IMR-90 (cell line): Measurements from ENCODE around the gene STOML2. TPM values are rescaled to one million over a fixed set of nuclear protein-coding genes. Genes with fewer than 3 reads are reported as not detected.

ENCODE experiments used
- ATAC-seq: fragments of 200-7000 bp; cut with Tn5 transposase; 2 replicates; pipeline ENCODE4 v1.9.1; 2020; ENCODE audit warnings: low read depth, mild to moderate bottlenecking, moderate library complexity
- BruUV-seq: library from RNA; stranded (reverse); fragments of 400-500 nt; replicated peaks from 2 replicates; lab custom pipeline; 2021; lab: Mats Ljungman, UMichigan
- CTCF ChIA-PET: fragments of 300-600 bp; formaldehyde crosslinking; extraction: SDS; loops from one replicate; lab custom pipeline; 2021; ENCODE audit warnings: antibody characterized with exemption; lab: Yijun Ruan, JAX
- POLR2A ChIA-PET: fragments of 300-600 bp; sonication (Branson Sonifier 250); formaldehyde crosslinking; loops from one replicate; lab custom pipeline; 2022; ENCODE audit warnings: antibody characterized with exemption; ENCODE audit not compliant: unreplicated experiment; lab: Charles Lee
- DNase-seq: peaks from one replicate; pipeline ENCODE4 v3.0.0; 2013
- H2AFZ ChIP-seq: replicated peaks from 2 replicates; pipeline ENCODE3; 2013; ENCODE audit warnings: low read length, mild to moderate bottlenecking; ENCODE audit not compliant: poor library complexity
- H2AK5ac ChIP-seq: 2 replicates; pipeline ENCODE4 v1.6.1; 2013; ENCODE audit warnings: low read depth, low read length, inconsistent platforms
- H2AK9ac ChIP-seq: replicated peaks from 2 replicates; pipeline ENCODE3; 2013; ENCODE audit warnings: mild to moderate bottlenecking, low read depth, low read length, moderate library complexity; ENCODE audit not compliant: poor library complexity
- H2BK120ac ChIP-seq: 2 replicates; pipeline ENCODE4 v1.6.1; 2013; ENCODE audit warnings: low read depth, low read length, inconsistent platforms
- H2BK15ac ChIP-seq: 3 replicates; pipeline ENCODE4 v1.6.1; 2013; ENCODE audit warnings: low read depth, low read length, inconsistent platforms
- H2BK20ac ChIP-seq: 2 replicates; pipeline ENCODE4 v1.6.1; 2013; ENCODE audit warnings: low read depth, mild to moderate bottlenecking, inconsistent platforms, low read length, moderate library complexity
- H2BK5ac ChIP-seq: 2 replicates; pipeline ENCODE4 v1.6.1; 2013; ENCODE audit warnings: mild to moderate bottlenecking, low read depth, low read length, inconsistent platforms; ENCODE audit not compliant: poor library complexity, severe bottlenecking
- H3K14ac ChIP-seq: replicated peaks from 2 replicates; pipeline ENCODE4 v1.6.1; 2013; ENCODE audit warnings: low read depth, low read length, inconsistent platforms
- H3K18ac ChIP-seq: 2 replicates; pipeline ENCODE4 v1.6.1; 2013; ENCODE audit warnings: low read depth, low read length, control low read depth
- H3K23ac ChIP-seq: 2 replicates; pipeline ENCODE4 v1.6.1; 2013; ENCODE audit warnings: low read depth, low read length, inconsistent platforms
- H3K27ac ChIP-seq: 2 replicates; pipeline ENCODE4 v1.5.1; 2013; ENCODE audit warnings: mild to moderate bottlenecking, control low read depth, low read length; ENCODE audit not compliant: insufficient read depth
- H3K27me3 ChIP-seq: 2 replicates; pipeline ENCODE4 v1.6.1; 2013; ENCODE audit warnings: low read length; ENCODE audit not compliant: control insufficient read depth, insufficient read depth
- H3K36me3 ChIP-seq: 2 replicates; pipeline ENCODE4 v1.6.1; 2013; ENCODE audit warnings: low read length, mixed read lengths; ENCODE audit not compliant: control insufficient read depth, insufficient read depth
- H3K4ac ChIP-seq: 2 replicates; pipeline ENCODE4 v1.6.1; 2013; ENCODE audit warnings: low read depth, low read length, inconsistent platforms
- H3K4me1 ChIP-seq: 2 replicates; pipeline ENCODE4 v1.6.1; 2013; ENCODE audit warnings: low read length, mixed read lengths; ENCODE audit not compliant: control insufficient read depth, insufficient read depth
- H3K4me2 ChIP-seq: 2 replicates; pipeline ENCODE4 v1.6.1; 2013; ENCODE audit warnings: low read depth, mild to moderate bottlenecking, control low read depth, low read length, moderate library complexity
- H3K4me3 ChIP-seq: 2 replicates; pipeline ENCODE4 v1.5.1; 2013; ENCODE audit warnings: low read depth, mild to moderate bottlenecking, control low read depth, low read length, moderate library complexity; ENCODE audit not compliant: insufficient read depth
- H3K56ac ChIP-seq: 2 replicates; pipeline ENCODE4 v1.6.1; 2013; ENCODE audit warnings: low read length, inconsistent platforms; ENCODE audit not compliant: insufficient read depth; ENCODE audit errors: extremely low read depth
- H3K79me1 ChIP-seq, 2 experiments: 2 replicates each; pipeline ENCODE4 v1.6.1; 2013; ENCODE audit warnings: low read length in 2 of 2, inconsistent platforms in 1 of 2, low read depth in 1 of 2
- H3K9ac ChIP-seq: 2 replicates; pipeline ENCODE4 v1.6.1; 2013; ENCODE audit warnings: low read depth, low read length, control low read depth
- H3K9me1 ChIP-seq: 2 replicates; pipeline ENCODE4 v1.6.1; 2013; ENCODE audit warnings: low read length, inconsistent platforms; ENCODE audit not compliant: insufficient read depth
- H3K9me3 ChIP-seq: 2 replicates; pipeline ENCODE4 v1.6.1; 2013; ENCODE audit warnings: low read length; ENCODE audit not compliant: control insufficient read depth, insufficient read depth
- H4K20me1 ChIP-seq: 2 replicates; pipeline ENCODE4 v1.6.1; 2013; ENCODE audit warnings: low read length, inconsistent platforms; ENCODE audit not compliant: insufficient read depth
- H4K5ac ChIP-seq: 2 replicates; pipeline ENCODE4 v1.6.1; 2013; ENCODE audit warnings: mild to moderate bottlenecking, low read depth, low read length, control low read depth
- H4K8ac ChIP-seq, 2 experiments: 2 replicates each; pipeline ENCODE4 v1.6.1; 2013; ENCODE audit warnings: low read depth in 2 of 2, low read length in 2 of 2, control low read depth in 1 of 2, inconsistent platforms in 1 of 2
- H4K91ac ChIP-seq: 2 replicates; pipeline ENCODE4 v1.6.1; 2013; ENCODE audit warnings: low read depth, low read length, inconsistent platforms; ENCODE audit not compliant: insufficient read depth
- FOS ChIP-seq: fragments of 150-350 bp; IDR thresholded peaks from 2 replicates; pipeline ENCODE4 v1.6.1; 2016; ENCODE audit warnings: low read depth, low read length
- MAFK ChIP-seq: IDR thresholded peaks from 2 replicates; pipeline ENCODE4 v1.6.1; 2012; ENCODE audit warnings: low read depth, low read length, improper control_type of control experiment
- RFX5 ChIP-seq: IDR thresholded peaks from 2 replicates; pipeline ENCODE4 v1.8.0; 2012; ENCODE audit warnings: low read depth, mild to moderate bottlenecking, low read length, moderate library complexity
- WGBS, 2 experiments: methylation state at CpG; one replicate each; pipeline versions ENCODE4 v1.1.5 to v1.1.7; 2013; ENCODE audit warnings: missing lambda C conversion rate in 2 of 2; ENCODE audit not compliant: insufficient read length in 1 of 2; ENCODE audit errors: extremely low coverage in 2 of 2; 5-methylcytosine and 5-hydroxymethylcytosine counted together
- dilution Hi-C: fragments of 300-500 bp; cut with HindIII; formaldehyde crosslinking; loops from one replicate; pipeline ENCODE4 v1.14.3; 2018; ENCODE audit warnings: low sequenced_read_pairs; ENCODE audit not compliant: unreplicated experiment
- in situ Hi-C: fragments of 300-500 bp; cut with MboI; formaldehyde crosslinking; loops from 3 replicates; pipeline ENCODE4 v1.14.3; 2019; ENCODE audit warnings: low sequenced_read_pairs, inconsistent platforms, mixed read lengths
- intact Hi-C: fragments of 100-400 bp; cut with micrococcal nuclease; formaldehyde crosslinking; loops from 2 replicates; pipeline ENCODE4 v1.10.0; 2022
- polyA plus RNA-seq, 3 experiments: library from polyadenylated mRNA; depleted of rRNA; stranded (reverse); fragments of >200 nt; gene quantifications; 2 replicates each; pipeline ENCODE4 v1.2.3, GENCODE V29; 2012; ENCODE audit warnings: low replicate concordance in 1 of 3
- total RNA-seq: library from RNA; depleted of rRNA; stranded (reverse); fragments of >200 nt; gene quantifications from 2 replicates; pipeline ENCODE4 v1.2.3, GENCODE V29; 2012

The STOML2 gene
- total and polyA plus RNA-seq, 2 of the 4 experiments (the other 2 are of a cell fraction), result 177 to 250 TPM

DNA sequence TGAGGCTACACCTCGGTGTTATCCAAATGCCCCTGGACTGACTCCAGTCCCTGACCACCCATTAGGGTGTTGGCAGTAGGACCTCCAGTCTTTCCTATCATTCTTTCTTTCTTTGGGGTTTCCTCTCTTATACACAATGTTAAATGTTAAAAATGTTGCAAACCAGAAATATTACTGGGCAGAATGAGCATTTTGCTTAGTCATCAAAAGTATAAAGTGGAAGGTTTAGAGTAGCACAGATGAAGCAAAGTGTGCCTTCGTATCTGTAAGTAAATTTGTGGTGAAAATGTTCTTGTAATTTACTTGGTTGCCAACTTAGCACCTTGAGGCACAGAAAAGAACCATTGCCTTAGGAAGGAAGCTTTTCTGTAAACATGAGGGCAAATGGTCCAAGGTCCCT lies 37.2 kb upstream of the STOML2 start:
- H4K91ac ChIP-seq, result no peak overlapping the region
- no peak overlapping the region for H2BK20ac ChIP-seq
- CTCF ChIA-PET, result no interaction called here
- no peak overlapping the region for H3K23ac ChIP-seq
- H3K56ac ChIP-seq, result no peak overlapping the region
- no peak overlapping the region for H4K8ac ChIP-seq
- no CpG with 5 or more reads among the region's 2 CpGs for WGBS, 2 experiments
- peaks cover 17% of the 10 kb centered on the region for H3K9me3 ChIP-seq
- H3K36me3 ChIP-seq, result no peaks in the 10 kb centered on the region
- no peak overlapping the region for H2BK5ac ChIP-seq
- intact Hi-C loops (no loop called here), in situ Hi-C loops (no loop called here), dilution Hi-C loops (no loop called here)
- no peaks in the 10 kb centered on the region for H3K9me1 ChIP-seq
- H3K4me2 ChIP-seq, result no peak overlapping the region
- no peak overlapping the region for H3K14ac ChIP-seq
- no peak overlapping the region for H3K27ac ChIP-seq
- H3K79me1 ChIP-seq, result no peaks in the 10 kb centered on the region
- H4K5ac ChIP-seq, result no peak overlapping the region
- no peaks in the 10 kb centered on the region for H3K4me1 ChIP-seq
- H3K9ac ChIP-seq, result no peak overlapping the region
- H2AK5ac ChIP-seq, result no peak overlapping the region
- H2BK15ac ChIP-seq, result no peak overlapping the region
- H4K20me1 ChIP-seq, result no peaks in the 10 kb centered on the region
- POLR2A ChIA-PET, result no interaction called here
- ATAC-seq, result no peak
- no peak overlapping the region for H3K4me3 ChIP-seq
- no peak overlapping the region for H2AK9ac ChIP-seq
- TF ChIP-seq FOS, result no peak
- TF ChIP-seq RFX5, result no peak
- peak; percentile 96 for TF ChIP-seq MAFK
- no peak overlapping the region for H2BK120ac ChIP-seq
- DNase-seq, result no peak
- H3K27me3 ChIP-seq, result peaks cover 2% of the 10 kb centered on the region; the same call in 1 of the 2 replicates
- no peak overlapping the region for H3K4ac ChIP-seq
- H2AFZ ChIP-seq, result no peak overlapping the region
- no peak overlapping the region for H3K18ac ChIP-seq
- no TSS peak for BruUV-seq
